Spleen (tissue), 7 donors: Measurements from ENCODE around the gene ALDH6A1.

Source experiments
- POLR2A ChIP-seq, 3 donors: fragments of 450-650 bp; IDR thresholded peaks; one replicate each; pipeline ENCODE4 v1.5.1; 2017; ENCODE audit warnings: antibody characterized with exemption in 3 of 3, mild to moderate bottlenecking in 1 of 3
- TF ChIP-seq, protein P1 (sequence below), 11 experiments: fragments of 200-600 bp in 7 of 11; fragments of 450-650 bp in 4 of 11; sonication (generic) in 4 of 11; IDR thresholded peaks in 8 of 11; conservative IDR thresholded peaks in 3 of 11; 1 replicate in 7 of 11; 2 replicates in 4 of 11; pipeline versions ENCODE4 v1.4.0 to v1.8.0; 2016 to 2021; ENCODE audit warnings: antibody characterized with exemption in 11 of 11, inconsistent platforms in 4 of 11, mild to moderate bottlenecking in 1 of 11
- donor health status: DM: no; HTN: no; CAD: no; lungs with moderate emphysema.
- donor health status: DM: no; HTN: no; CAD: no.
- donor health status: DM: no; HTN: no; CAD: no.

DNA sequence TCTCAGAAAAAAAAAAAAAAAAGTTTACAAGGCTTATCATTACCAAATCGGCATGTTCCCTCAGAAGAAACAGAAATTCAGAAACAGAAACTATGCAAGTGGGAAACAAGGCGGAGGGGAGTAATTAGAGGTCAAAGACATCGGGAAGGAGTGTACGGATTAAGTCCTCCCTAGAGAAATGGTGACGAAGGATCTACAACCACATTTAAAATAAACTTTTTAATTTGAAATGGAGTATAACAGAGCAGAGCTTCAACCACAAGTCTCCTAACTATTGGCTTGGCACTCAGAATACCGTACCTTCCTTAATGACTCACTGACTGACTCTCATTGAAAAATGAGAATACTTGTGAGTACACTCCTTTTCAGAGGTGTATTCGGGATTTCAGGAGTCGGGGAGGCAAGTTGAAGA lies 66.1 kb downstream of the ALDH6A1 start:
- TF ChIP-seq, protein P1, sequence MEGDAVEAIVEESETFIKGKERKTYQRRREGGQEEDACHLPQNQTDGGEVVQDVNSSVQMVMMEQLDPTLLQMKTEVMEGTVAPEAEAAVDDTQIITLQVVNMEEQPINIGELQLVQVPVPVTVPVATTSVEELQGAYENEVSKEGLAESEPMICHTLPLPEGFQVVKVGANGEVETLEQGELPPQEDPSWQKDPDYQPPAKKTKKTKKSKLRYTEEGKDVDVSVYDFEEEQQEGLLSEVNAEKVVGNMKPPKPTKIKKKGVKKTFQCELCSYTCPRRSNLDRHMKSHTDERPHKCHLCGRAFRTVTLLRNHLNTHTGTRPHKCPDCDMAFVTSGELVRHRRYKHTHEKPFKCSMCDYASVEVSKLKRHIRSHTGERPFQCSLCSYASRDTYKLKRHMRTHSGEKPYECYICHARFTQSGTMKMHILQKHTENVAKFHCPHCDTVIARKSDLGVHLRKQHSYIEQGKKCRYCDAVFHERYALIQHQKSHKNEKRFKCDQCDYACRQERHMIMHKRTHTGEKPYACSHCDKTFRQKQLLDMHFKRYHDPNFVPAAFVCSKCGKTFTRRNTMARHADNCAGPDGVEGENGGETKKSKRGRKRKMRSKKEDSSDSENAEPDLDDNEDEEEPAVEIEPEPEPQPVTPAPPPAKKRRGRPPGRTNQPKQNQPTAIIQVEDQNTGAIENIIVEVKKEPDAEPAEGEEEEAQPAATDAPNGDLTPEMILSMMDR (IDR thresholded peaks at IDR 0.05 in 8 of 11, conservative IDR thresholded peaks at IDR 0.05 in 3 of 11) = no peak
- no peak for TF ChIP-seq POLR2A (IDR thresholded peaks at IDR 0.05)
